CD14-positive monocyte (primary cell): Measurements from ENCODE around the gene TXNRD2. TPM values are rescaled to one million over a fixed set of nuclear protein-coding genes. Genes with fewer than 3 reads are reported as not detected.

Experiments used
- DNase-seq, 3 donors: peaks; one replicate each; pipeline ENCODE4 v3.0.0-alpha.2; 2011 to 2022
- H2AFZ ChIP-seq: 2 replicates; pipeline ENCODE4 v1.6.0; 2012; ENCODE audit warnings: mild to moderate bottlenecking, low read depth, low read length, inconsistent platforms; ENCODE audit not compliant: insufficient read depth, poor library complexity, severe bottlenecking
- H3K27ac ChIP-seq, 2 donors: 1 replicate in 1 of 2; 2 replicates in 1 of 2; pipeline ENCODE4 v1.5.1; 2012 to 2013; ENCODE audit warnings: low read length in 2 of 2, control low read depth in 1 of 2, inconsistent platforms in 1 of 2, low read depth in 1 of 2, mild to moderate bottlenecking in 1 of 2
- H3K27me3 ChIP-seq, 2 donors: one replicate each; pipeline versions ENCODE4 v1.6.0 to v1.6.1; 2011 to 2013; ENCODE audit warnings: low read length in 2 of 2; ENCODE audit not compliant: control insufficient read depth in 2 of 2, insufficient read depth in 2 of 2
- H3K36me3 ChIP-seq, 2 donors: replicated peaks in 1 of 2; 1 replicate in 1 of 2; 2 replicates in 1 of 2; pipeline versions ENCODE4 v1.5.1 to v1.6.1; 2012 to 2013; ENCODE audit warnings: low read length in 2 of 2, control low read depth in 1 of 2, inconsistent platforms in 1 of 2, mild to moderate bottlenecking in 1 of 2; ENCODE audit not compliant: insufficient read depth in 2 of 2, control insufficient read depth in 1 of 2
- H3K4me1 ChIP-seq, 2 donors: 1 replicate in 1 of 2; 2 replicates in 1 of 2; pipeline versions ENCODE4 v1.5.1 to v1.6.1; 2012 to 2013; ENCODE audit warnings: low read length in 2 of 2, control low read depth in 1 of 2, inconsistent platforms in 1 of 2, mild to moderate bottlenecking in 1 of 2, moderate library complexity in 1 of 2; ENCODE audit not compliant: insufficient read depth in 2 of 2, control insufficient read depth in 1 of 2
- H3K4me2 ChIP-seq: replicated peaks from 2 replicates; pipeline ENCODE3; 2012; ENCODE audit warnings: low read length, moderate library complexity, mild to moderate bottlenecking; ENCODE audit not compliant: poor library complexity, severe bottlenecking; ENCODE audit errors: extremely low read depth
- H3K4me3 ChIP-seq, 3 experiments: fragments of 200-600 bp in 1 of 3; sonication (generic) in 1 of 3; replicated peaks in 1 of 3; 1 replicate in 2 of 3; 2 replicates in 1 of 3; pipeline ENCODE4 v1.5.1; 2011 to 2013; ENCODE audit warnings: low read length in 3 of 3, mild to moderate bottlenecking in 3 of 3, control low read depth in 2 of 3, low read depth in 2 of 3, inconsistent platforms in 1 of 3, moderate library complexity in 1 of 3
- H3K79me2 ChIP-seq: 2 replicates; pipeline ENCODE4 v1.6.0; 2012; ENCODE audit warnings: mild to moderate bottlenecking, control low read depth, inconsistent platforms, low read length, moderate library complexity; ENCODE audit not compliant: insufficient read depth
- H3K9ac ChIP-seq: 2 replicates; pipeline ENCODE4 v1.6.0; 2017; ENCODE audit warnings: low read length, mild to moderate bottlenecking; ENCODE audit not compliant: insufficient read depth, poor library complexity, severe bottlenecking
- H3K9me3 ChIP-seq, 2 donors: replicated peaks in 1 of 2; 1 replicate in 1 of 2; 2 replicates in 1 of 2; pipeline versions ENCODE4 v1.5.1 to v1.6.1; 2012 to 2013; ENCODE audit warnings: low read length in 2 of 2, control low read depth in 1 of 2; ENCODE audit not compliant: control insufficient read depth in 1 of 2, insufficient read depth in 1 of 2
- H4K20me1 ChIP-seq: 2 replicates; pipeline ENCODE4 v1.6.0; 2012; ENCODE audit warnings: mild to moderate bottlenecking, low read length, control low read depth, moderate library complexity; ENCODE audit not compliant: insufficient read depth
- H3K27ac Mint-ChIP-seq, 7 donors: one replicate each; pipeline ENCODE4 v1.8.0; 2020; ENCODE audit warnings: mild to moderate bottlenecking in 7 of 7, mixed read lengths in 7 of 7, moderate library complexity in 6 of 7, inconsistent platforms in 2 of 7
- H3K27me3 Mint-ChIP-seq, 3 donors: one replicate each; pipeline ENCODE4 v1.8.0; 2021 to 2022; ENCODE audit warnings: low read depth in 3 of 3, mild to moderate bottlenecking in 3 of 3, mixed read lengths in 3 of 3, moderate library complexity in 3 of 3, inconsistent platforms in 1 of 3
- H3K36me3 Mint-ChIP-seq, 2 donors: one replicate each; pipeline ENCODE4 v1.8.0; 2020; ENCODE audit warnings: mixed read lengths in 2 of 2, inconsistent platforms in 1 of 2, mild to moderate bottlenecking in 1 of 2
- H3K4me1 Mint-ChIP-seq: one replicate; pipeline ENCODE4 v1.8.0; 2020; ENCODE audit warnings: mild to moderate bottlenecking, mixed read lengths
- H3K4me3 Mint-ChIP-seq, 2 donors: one replicate each; pipeline ENCODE4 v1.8.0; 2020; ENCODE audit warnings: mild to moderate bottlenecking in 2 of 2, mixed read lengths in 2 of 2, moderate library complexity in 1 of 2
- H3K9me3 Mint-ChIP-seq, 7 donors: one replicate each; pipeline ENCODE4 v1.8.0; 2020 to 2022; ENCODE audit warnings: mixed read lengths in 7 of 7, mild to moderate bottlenecking in 6 of 7, moderate library complexity in 6 of 7, inconsistent platforms in 2 of 7
- CTCF ChIP-seq: fragments of 200-600 bp; IDR thresholded peaks from one replicate; pipeline ENCODE4 v1.8.0; 2022; ENCODE audit warnings: antibody characterized with exemption, mild to moderate bottlenecking
- WGBS: methylation state at CpG from one replicate; pipeline ENCODE4 v1.1.5; 2013; ENCODE audit warnings: missing lambda C conversion rate; ENCODE audit not compliant: insufficient coverage; 5-methylcytosine and 5-hydroxymethylcytosine counted together
- intact Hi-C, 2 donors: fragments of 100-400 bp; cut with micrococcal nuclease; formaldehyde crosslinking; loops; one replicate each; pipeline versions ENCODE4 v1.15.0 to v1.15.1; 2023
- polyA plus RNA-seq, 3 donors: library from polyadenylated mRNA; depleted of rRNA in 1 of 3; unstranded in 2 of 3; stranded (reverse) in 1 of 3; fragments of 300-500 nt in 2 of 3; fragments of >200 nt in 1 of 3; fragmentation: Illumina TruSeq in 2 of 3; gene quantifications; 1 replicate in 2 of 3; 2 replicates in 1 of 3; pipeline ENCODE4 v1.2.3, GENCODE V29; 2012 to 2021

Gene TXNRD2
- polyA plus RNA-seq, 3 donors = 24.9 to 54.9 (median 30.8) TPM

GRCh38 chr22:19931514-19931913 is 10.1 kb downstream of the TXNRD2 start:
- Histone ChIP-seq H3K9me3 (peaks cover 3 to 9% of the 10 kb centered on the region in 2 donors), H3K27me3 (no peaks in the 10 kb centered on the region), H3K4me3 (no peak overlapping the region), H3K9ac (no peak overlapping the region), H2AFZ (no peak overlapping the region), H3K4me1 (peaks cover 31 to 43% of the 10 kb centered on the region in 2 donors), H3K36me3 (peaks cover 0 to 20% of the 10 kb centered on the region in 2 donors), H4K20me1 (no peaks in the 10 kb centered on the region), H3K27ac (no peak overlapping the region), H3K79me2 (peaks cover 14% of the 10 kb centered on the region), H3K4me2 (no peak overlapping the region)
- peaks cover 0 to 1% (median 0%) of the 10 kb centered on the region in 3 donors for H3K27me3 Mint-ChIP-seq
- H3K9me3 Mint-ChIP-seq = peaks cover 6 to 13% (median 8%) of the 10 kb centered on the region in 7 donors
- H3K4me1 Mint-ChIP-seq = peaks cover 39% of the 10 kb centered on the region
- H3K4me3 Mint-ChIP-seq = no peak overlapping the region
- H3K36me3 Mint-ChIP-seq = peaks cover 34 to 38% of the 10 kb centered on the region in 2 donors
- no peak for TF ChIP-seq CTCF
- 100% methylated on average over 4 of the region's 8 CpGs for WGBS
- peak overlapping the region in 4 of 7 donors; percentile 19 to 72 (median 38) for H3K27ac Mint-ChIP-seq
- intact Hi-C loops = no loop called here
- DNase-seq = no peak

- Histone ChIP-seq H3K79me2 (peaks cover 7% of the 10 kb centered on the region), H3K9me3 (peaks cover 3 to 5% of the 10 kb centered on the region in 2 donors), H3K9ac (no peak overlapping the region), H2AFZ (no peak overlapping the region), H3K27me3 (no peaks in the 10 kb centered on the region), H3K36me3 (peaks cover 0 to 20% of the 10 kb centered on the region in 2 donors), H4K20me1 (no peaks in the 10 kb centered on the region), H3K4me2 (no peak overlapping the region), H3K4me1 (peaks cover 31 to 43% of the 10 kb centered on the region in 2 donors), H3K4me3 (no peak overlapping the region), H3K27ac (no peak overlapping the region)
- TF ChIP-seq CTCF = no peak
- Mint-ChIP-seq H3K4me3 (no peak overlapping the region), H3K27ac (peak overlapping the region in 3 of 7 donors; percentile 19 to 52 (median 37)), H3K27me3 (no peaks in the 10 kb centered on the region), H3K9me3 (peaks cover 4 to 7% (median 6%) of the 10 kb centered on the region in 7 donors), H3K4me1 (peaks cover 38% of the 10 kb centered on the region), H3K36me3 (peaks cover 29 to 31% of the 10 kb centered on the region in 2 donors)
- whole genome bisulfite sequencing = 95% methylated on average over 10 of the region's 21 CpGs
- intact Hi-C loops = no loop called here
- DNase-seq = no peak
These were observed 10.8 kb downstream of the TXNRD2 start for GRCh38 chr22:19930551-19931486.
